COLO829 (cell line): Measurements from ENCODE around the gene CUX1.

Source experiments
- DNase-seq: peaks from one replicate; pipeline ENCODE4 v3.0.0; 2012; ENCODE audit warnings: low spot score

Gene CUX1

DNA sequence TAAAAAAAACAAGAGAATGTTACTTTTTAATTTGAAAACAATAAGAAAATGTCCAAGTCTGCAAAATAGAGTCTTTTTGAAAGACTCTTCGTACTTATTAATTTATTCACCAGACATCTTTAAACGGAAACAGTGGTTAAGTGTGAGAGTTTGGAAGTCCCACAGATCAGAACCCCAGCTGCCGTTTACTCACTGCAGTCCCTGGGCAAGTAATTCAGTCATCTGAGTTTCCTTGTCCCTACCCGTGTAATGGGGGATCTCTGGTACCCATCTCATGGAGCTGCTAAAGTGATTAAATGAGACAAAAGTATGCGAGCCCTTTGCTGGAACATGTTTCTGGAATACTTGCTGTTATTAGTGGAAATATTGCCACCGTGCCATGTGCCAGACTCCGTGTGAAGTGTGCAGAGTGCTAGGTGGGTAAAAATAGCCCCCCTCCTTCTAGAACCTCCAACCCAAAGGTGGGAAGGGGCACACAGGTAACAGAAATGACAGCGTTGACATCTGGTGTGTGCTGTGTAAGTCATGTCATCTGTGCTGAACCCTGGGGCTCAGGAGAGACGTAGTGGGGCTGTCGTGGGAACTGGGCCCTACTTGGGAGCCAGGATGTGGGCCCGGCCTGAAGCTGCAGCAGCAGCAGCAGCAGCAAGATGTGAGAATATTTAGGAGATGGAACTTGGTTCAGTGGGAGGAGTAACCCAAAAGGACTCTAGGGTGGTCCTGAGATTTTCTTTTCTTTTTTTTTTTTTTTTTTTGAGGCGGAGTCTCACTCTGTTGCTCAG is 140.5 kb downstream of the CUX1 start:
- DNase-seq = no peak

DNA sequence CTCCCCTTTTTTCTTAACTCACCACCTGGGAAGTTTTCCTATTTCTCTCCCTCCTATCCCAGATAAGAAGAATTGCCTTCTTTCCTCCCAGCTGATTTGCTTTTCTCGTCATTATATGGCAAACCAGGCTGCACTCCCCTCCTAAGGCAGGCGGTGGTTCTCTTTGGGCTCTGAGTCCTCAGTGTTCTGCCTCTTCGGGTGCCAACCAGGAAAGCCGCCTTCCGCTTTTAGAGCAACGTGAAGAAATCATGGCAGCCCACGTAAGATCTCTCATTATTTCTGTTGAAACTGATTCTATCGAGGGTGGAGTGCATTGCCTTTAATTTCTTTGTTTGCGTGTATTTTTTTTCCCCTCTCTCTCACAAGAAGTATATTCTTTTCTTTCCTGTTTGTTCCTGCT is 141.9 kb downstream of the CUX1 start:
- no peak for DNase-seq

DNA sequence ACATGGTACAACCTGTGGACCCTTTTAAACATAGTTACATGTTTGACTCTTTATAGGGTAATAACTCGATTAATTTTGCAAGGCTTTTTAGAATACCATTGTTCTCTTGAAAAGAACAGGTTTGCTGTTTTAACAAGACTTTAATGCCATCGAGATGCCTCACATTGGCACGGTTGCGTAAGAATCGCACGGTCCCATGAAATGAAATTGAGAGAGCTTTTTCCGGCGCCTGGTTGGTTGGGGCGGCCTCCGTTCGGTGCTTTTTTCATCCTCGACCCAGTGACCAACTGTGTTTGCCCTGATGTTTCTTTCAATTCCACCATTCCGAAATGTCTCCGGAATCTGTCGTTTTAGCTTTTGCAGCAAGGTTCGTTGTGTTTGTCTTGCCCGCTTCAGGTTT is 142.4 kb downstream of the CUX1 start:
- DNase-seq = no peak

DNA sequence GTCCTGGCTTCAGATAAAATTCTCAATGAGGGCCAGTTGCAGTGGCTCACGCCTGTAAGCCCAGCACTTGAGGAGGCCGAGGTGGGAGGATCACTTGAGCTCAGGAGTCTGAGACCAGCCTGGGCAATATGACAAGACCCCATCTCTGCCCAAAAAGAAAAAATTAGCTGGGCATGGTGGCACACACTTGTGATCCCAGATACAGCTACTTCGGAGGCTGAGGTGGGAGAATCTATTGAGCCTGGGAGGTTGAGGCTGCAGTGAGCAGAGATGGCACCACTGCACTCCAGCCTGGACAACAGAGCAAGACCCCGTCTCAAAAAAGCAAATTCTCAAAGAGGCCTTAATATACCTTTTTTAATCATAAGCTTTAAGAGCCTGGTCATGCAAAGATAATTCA is 142.9 kb downstream of the CUX1 start:
- DNase-seq = no peak

DNA sequence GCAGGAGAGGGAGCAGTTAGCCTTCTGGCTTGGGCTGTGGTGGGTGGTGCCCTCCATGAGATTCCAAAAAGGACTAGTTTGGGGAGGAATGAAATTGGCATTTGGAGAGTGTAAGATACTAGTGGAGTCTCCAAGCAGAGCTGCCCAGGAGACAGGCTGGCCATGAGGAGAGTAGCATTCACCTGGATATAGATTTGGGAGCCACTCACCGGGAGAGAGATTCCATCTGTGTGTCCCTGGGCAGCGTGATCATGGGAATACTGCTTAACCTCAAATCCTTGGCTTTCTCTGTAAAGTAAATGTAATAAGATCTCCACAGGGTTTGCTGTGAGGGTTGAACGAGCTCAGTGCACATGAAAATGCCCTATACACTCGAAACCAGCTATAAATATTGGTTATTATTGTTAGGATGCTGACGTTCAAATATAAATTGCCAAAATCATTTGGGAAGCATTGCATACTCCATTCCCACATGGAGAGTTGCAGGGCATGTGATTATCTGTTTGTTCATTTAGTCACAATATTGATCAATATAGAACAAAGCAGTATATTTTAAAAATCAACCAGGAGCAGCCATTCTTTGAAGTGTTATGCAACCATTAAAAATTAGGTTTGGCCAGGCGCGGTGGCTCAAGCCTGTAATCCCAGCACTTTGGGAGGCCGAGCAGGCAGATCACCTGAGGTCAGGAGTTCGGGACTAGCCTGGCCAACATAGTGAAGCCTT is 143.7 kb downstream of the CUX1 start:
- no peak for DNase-seq

DNA sequence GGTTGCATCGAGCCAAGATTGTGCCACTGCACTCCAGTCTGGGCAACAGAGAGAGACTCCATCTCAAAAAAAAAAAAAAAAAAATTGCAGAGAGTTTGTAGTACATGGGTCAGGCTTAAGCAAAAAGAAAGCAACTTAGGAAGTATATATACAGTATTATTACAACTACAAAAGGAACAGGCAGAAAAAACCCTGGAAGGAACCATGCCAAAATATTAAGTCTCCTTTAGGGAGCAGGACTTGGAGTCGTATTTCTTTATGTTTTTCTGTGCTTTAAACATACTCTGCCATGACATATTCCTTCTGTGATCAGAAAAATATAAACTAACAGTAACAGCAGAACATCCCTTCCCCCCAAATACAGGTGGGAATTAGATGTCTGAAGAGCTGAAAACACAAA is 144.4 kb downstream of the CUX1 start:
- no peak for DNase-seq

DNA sequence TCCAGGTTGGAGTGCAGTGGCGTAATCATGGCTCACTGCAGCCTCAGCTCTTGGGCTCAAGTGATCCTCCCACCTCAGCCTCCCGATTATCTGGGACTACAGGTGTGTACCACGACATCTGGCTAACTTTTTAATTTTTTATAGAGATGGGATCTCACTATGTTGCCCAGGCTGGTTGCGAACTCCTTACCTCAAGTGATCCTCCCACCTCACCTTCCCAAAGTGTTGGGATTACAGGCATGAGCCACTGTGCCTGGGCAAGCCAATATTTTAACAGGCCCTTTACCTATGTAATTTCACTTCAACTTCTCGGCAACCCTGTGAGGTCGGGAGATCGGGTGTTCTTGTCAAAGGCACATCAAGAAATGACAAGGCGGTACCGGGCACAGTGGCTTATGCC is 146.3 kb downstream of the CUX1 start:
- no peak for DNase-seq

DNA sequence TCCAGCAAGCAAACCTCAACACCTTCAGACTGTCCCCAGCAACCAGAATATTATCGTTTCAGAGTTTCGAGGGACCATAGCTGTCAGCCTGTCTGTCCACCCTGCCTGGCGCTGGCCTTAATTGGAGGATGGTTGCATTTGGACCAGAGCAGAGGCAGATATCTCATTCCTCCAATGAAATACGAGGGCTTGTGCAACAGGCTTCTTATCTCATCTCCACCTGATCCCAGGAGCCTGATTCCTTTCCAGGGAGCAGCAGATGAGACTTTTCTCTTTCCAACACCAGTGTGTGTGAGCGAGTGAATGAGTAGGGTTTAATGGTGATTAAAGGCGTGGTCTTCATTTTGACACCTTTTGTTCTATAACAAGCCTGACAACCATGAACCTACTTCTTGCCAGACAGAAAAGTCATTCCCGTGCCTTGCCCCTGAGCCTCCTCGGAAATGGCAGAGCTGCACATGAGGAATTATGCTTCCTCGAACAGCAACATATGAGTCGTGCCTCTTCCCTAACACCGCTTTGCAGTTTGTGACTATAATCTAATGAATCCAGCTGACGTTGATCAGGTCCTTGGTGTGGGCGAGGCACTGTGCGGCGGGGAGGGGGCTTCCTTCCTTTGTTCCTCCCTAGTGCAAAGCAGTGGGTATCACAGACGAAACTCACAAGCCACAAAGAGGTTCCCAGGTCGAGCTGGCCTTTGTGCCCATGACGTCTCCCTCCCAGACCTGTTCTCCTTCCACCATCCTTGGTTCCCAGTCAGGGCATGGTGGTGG is 147.4 kb downstream of the CUX1 start:
- no peak for DNase-seq

DNA sequence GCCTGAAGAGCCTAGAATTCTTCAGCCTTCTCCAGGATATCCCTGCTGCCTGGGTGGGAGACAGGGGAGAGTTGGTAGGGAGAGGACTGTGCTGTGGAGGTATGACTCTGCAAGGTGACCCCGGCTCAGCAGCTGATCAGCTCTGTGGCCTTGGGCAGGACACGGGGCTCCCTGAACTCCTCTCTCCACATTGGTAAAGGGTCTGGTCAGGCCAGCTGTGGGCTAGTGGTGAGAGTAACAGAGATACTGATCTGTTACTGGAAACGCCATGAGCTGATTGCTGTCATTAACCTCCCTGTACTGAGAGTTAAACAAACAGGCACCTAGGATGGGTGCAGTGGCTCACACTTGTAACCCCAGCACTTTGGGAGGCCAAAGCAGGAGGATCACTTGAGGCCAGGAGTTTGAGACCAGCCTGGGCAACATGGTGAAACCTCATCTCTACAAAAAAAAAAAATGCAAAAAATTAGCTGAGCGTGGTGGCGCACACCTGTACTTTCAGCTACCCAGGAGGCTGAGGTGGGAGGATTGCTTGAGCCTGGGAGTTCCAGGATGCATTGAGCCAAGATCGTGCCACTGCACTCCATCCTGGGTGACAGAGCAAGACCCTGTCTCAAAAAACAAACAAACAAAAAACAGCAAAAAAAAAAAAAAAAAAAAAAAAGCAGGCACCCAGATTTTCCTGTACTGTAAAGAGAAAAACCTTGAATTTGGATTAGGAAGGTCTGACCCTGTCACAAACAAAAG is 151.5 kb downstream of the CUX1 start:
- no peak for DNase-seq

DNA sequence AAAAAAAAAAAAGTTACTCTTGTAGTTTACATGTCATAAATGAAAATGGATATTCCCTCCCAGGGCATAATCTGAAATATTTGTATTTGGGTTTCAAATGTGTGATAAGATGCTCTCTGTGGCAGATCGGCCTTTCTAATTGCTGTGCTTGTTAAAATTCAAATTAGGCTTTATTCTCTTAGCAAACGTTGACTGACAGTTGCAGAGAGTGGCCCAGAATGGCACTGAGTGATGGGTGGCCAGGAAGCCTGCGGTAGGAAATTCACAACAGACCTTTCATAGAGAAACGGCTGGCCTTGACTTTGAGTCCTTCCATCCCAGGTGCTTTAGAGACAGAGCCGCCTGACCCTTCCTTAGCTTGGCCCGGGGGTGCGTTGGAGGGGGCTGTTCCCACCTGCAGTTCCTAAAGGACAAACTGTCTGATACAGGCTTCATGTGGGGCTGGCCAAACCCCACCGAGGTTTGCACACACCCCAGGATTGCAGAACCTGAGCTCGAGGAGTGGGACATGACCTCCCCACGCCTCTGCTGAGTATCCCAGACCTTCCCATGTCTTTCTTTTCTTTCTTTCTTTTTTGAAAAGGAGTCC is 152.7 kb downstream of the CUX1 start:
- DNase-seq = no peak

DNA sequence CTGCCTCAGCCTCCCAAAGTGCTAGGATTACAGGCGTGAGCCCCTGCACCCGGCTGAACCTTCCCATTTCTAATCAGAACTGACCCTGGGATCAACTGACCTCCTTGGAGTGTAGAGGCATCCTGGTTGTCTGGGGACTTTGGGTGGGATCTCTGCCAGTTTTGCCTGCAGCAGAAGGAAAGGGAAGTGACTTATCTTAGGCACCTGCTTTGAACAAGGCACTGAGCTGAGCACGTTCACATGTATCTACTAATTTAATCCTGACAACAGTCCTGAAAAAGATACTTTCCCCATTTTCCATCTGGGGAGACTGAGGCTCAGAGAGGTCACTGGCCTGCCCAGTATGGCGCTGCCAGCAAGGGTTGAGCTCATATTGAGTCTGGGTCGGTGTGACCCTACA is 153.4 kb downstream of the CUX1 start:
- DNase-seq = no peak

DNA sequence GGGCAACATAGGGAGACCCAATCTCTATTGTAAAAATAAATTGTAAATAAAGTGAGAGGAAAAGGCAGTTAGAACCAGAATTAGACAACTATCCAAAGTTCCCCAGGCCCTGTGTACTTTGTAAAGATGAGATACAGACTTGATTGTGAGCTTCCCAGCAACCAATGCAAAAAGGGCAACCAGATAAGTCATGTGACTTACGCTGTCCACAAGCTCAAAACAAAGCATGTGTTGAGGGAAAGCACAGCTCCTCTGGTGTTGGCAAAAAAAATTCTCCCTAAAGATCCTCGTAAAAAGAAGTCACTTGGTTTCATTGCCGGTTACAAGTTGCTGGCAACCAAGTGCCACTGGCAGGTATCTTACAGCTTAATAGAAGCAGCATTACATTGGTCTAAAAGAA is 154.0 kb downstream of the CUX1 start:
- no peak for DNase-seq

DNA sequence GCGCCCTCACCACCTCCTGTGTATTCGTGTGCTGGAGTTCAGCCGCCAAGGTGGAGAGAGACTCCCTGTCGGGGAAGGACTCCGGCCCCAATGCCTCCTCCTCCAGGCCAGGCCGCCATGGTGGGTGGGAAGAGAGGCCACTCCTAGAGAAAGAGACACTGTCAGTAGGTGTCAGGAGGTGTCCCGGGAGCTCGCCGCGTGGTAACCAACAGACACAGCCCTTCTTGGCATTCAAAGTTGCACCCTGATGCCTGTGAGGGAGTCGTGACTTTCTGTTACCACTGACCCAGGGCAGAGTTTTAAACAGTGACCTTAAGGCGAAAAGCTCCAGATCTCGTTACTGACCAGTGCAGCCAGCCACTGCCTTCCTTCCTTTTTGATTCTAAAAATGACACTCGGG is 155.2 kb downstream of the CUX1 start:
- DNase-seq = no peak

DNA sequence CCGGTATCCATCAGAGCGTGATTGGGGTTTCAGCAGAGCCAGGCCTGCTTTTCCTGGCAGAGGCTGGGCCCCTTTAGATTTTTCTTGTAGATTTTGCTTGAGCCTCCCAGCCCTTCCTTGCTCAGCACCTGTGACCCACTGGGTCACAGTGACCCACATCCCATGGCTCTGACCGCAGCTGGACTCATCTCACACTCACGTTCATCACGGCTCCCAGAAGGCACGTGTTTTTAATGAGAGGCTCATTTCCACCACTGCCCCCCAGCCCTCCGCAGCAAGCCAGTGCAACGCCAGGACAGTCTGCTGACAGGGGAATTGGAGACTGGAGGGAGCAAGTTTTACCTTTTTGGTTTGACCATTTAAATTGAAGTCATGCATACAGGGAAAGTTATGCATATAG is 155.7 kb downstream of the CUX1 start:
- no peak for DNase-seq

DNA sequence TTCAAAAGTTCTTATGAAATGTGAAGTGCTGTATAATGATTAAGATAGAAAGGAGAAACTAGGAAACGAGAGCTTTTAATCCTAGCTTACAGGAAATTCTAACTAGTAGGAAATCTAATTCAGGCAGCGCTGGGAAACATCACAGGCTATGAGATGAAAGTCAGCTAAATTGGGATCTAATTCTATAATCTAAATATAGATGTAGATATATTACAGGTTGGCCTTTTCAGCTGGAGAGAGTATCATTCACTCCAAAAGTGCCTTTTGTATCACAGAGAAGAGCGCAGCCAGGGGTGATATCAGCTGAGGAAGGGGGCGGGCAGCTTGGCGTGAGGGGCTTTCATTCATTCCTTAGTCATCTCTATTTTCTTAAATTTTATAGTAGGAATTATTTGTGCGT is 157.0 kb downstream of the CUX1 start:
- DNase-seq = no peak

DNA sequence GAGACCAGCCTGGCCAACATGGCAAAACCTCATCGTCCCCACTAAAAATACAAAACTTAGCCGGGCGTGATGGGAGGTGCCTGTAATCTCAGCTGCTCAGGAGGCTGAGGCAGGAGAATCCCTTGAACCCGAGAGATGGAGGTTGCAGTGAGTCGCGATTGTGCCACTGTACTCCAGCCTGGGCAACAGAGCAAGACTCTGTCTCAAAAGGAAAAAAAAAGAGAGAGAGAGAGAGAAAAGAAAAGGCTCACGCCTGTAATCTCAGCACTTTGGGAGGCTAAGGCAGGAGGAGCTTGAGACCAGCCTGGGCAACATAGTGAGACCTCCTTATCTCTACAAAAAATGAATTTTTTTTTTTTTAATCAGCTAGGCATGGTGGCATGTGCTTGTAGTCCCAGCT is 157.6 kb downstream of the CUX1 start:
- no peak for DNase-seq

DNA sequence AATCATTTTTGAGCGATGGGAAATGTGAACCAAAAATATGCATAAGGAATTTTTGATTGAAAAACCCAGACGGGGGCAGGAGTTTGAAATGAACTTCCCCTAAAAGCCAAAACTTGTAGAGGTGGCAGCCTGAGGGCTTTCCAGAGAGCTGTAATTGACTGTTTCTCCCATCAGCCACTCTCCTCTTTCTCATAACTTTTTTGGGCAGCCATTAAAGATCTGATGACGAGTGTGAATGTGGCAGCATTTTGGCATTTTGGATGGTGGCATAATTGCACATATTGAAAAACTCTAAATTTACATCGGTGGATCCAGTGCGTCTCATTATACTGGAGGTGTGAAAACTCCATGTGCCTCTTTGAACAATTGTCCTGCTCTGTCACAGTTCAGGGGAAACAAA is 159.0 kb downstream of the CUX1 start:
- no peak for DNase-seq

DNA sequence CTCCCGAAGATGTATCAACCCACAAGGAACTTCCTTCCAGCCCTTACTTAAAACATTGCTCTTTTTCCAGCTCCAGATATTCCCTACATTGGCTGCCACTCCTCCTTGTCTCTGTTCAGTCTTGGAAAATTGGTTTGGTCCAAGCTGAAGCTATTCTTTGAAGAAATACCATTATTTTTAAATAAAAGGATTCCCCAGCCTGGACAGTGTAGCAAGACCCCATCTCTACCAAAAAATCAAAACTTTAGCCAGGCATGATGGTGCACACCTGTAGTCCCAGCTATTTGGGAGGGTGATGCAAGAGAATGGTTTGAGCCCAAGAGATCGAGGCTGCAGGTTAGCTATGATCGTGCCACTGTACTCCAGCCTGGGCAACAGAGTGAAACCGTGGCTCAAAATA is 159.8 kb downstream of the CUX1 start:
- no peak for DNase-seq

DNA sequence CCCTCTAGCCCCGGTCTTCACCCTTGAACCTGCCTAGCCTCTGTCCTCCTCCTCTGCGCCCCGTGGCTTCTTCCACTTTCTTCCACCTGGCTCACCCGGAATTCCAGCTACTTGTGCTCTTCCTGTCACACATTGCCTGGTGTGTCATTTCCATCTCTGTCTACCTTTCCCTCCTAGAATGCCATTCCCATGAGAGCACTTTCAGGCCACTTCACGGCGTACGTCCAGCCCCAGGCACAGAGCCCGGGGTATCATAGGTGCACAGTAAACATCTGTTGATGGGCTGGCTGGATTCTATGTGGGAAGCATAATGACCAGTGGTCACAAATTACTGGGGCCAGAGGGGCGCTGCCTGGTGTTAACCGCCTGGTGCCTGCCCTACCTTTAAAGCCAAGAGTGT is 161.3 kb downstream of the CUX1 start:
- DNase-seq = no peak

DNA sequence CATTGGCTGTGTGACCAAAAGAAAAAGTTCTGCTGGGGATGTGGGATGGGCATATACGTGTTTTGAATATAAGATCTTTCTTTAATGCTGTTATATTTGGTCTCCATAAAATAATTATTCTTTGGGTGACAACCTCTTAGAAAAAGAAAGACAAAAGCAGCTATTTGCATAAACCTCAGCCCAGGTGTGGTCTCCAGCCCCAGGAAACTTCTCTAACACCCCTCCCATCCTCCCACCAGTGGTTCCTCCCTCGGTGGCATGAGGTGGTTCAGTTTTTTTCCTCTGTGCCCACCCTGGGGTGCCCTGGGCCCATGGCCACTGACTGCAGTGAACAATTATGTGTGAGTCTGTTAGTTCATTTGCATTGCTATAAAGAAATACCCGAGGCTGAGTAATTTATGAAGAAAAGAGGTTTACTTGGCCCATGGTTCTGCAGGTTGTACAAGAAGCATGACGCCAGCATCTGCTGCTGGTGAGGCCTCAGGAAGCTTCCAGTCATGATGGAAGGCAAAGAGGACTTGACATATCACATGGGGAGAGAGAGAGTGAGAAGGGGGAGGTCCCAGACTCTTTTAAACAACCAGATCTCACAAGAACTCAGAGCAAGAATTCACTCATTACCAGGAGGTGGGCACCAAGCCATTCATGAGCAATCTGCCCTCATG is 165.9 kb downstream of the CUX1 start:
- DNase-seq = no peak

DNA sequence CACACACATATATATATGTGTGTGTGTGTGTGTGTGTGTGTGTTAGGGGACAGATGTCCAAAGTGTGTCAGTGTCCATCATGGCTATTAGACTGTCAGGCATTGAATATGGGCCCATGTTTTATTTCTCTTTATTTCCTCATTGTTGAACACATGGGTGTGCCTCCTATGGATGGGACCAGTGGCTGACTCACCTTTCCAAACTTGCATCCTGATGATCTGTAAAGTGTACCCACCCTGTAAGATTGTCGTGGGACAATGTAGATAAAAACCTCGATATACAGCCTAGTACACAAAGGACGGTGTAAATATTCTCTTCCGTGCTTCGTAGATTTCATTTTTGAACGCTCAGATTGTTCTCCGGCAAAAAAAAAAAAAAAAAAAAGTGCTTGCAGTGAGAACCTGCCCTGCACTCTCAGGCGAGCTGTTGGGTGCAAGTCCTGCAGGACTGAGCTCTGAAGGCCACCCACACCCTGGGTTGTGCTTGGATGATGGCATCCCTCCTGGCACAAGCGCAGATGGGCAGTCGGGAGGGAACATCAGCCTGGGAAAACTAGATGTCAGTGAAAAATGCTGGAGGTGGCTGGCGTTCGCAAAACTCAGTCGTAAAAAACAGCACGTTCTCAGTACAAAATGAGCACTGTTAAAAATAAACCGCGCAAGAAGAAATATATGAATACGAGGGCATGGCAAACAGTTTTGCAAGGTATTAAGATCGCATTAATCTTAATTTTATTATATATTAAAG is 166.9 kb downstream of the CUX1 start:
- no peak for DNase-seq
